Smooth muscle cell of trachea (primary cell): ENCODE measurements around the gene AHNAK2. TPM values are rescaled to one million over a fixed set of nuclear protein-coding genes. Genes with fewer than 3 reads are reported as not detected.

Source experiments
- total RNA-seq: library from RNA; depleted of rRNA; stranded (reverse); fragments of >200 nt; gene quantifications from 2 replicates; pipeline ENCODE4 v1.2.1, GENCODE V29; 2014

The AHNAK2 gene
- 279 and 407 TPM in 2 replicates for total RNA-seq

DNA sequence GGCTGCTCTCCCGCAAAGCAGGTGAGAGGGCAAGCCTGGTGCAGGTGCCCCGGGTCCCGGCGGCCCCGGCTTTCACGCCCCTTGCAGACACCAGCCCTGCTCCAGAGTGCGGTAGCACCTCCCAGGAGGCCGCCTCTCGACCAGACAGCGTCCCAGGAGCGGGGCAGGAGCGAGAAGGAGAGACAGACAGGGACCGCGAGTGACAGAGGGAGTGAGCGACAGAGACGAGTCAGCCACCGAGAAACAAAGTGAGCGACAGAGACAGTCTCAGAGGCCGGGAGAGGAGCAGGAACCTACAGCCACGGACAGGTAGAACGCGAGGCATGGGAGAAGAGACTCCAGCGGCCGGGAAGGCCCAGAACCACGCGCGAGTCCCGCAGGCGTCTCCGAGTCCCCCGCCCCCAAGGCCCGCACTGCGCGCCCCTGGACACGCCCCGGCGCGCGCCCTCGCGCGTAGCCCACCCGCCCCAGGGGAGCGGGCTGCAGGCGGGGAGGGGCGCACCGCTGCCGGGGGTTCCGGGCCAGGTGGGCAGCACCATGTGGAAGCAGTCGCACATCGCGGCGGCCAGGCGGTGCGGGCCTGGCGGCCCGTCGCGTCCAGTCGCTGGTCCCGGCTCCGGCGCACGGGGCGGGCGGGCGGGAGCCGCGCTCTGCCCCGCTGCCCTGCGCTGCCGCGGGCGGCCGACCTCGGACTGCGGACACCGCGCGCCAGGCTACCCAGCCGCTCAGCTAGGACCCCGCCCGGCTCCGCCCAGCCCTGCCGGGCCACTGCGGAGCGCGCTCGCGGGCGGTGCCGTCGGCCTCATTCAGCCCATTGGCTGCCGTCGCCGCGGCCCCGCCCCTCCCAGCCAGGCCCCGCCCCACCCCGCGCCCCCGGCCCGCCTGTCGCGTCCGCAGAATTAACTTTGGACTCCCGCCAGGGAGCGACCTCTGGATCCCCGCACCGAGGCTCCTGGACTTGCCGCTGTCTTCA lies at the start of gene AHNAK2:
TSS of gene AHNAK2 (minus strand) at position 694 of the 973 bp plus-strand sequence. CDS start at position 557, 137 bp downstream.

DNA sequence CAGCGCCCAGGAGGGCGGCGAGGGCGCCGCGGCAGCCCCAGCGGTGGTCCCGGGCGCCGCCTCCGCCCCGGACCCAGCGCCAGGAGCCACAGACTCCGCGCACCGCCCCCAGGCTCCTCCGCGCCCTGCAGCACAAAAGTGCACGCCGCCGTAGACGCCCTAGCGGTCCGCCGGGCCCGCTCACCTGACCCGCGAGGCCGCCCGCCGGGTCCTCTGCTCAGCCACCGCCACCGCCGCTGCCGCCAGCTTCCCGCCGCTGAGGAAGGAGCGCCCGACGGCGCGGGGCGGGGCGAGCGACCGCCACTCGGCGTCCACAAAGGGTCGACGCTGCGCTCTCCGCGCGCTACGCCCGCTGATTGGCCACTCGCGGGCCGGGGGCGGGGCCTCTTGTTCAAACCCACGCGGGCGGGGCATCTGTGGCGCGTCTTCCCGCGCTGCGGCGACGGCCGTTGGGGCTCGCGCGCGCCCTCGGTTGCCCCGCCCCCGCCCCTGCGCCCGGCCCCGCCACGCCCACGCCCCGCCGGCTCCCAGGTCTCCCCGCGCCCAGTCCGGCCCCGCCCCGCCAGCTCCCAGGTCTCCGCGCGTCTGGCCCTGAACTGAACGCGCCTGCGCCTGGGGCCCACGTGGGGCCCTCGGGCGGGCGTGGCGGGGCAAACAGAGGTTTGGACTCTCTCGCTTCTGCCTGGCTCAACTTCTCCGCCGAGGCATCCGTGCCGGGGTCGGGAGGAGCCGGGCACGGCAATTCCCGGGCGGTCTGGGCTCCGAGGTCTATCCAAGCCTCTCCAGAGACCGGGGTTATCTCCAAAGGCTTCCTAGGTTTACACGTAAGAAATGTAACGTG lies 42.9 kb upstream of the AHNAK2 start, which contains the start of gene CDCA4:
TSS of gene CDCA4 (minus strand) at position 269 of the 841 bp plus-strand sequence. CDS start 9,154 bp downstream, outside the sequence.

DNA sequence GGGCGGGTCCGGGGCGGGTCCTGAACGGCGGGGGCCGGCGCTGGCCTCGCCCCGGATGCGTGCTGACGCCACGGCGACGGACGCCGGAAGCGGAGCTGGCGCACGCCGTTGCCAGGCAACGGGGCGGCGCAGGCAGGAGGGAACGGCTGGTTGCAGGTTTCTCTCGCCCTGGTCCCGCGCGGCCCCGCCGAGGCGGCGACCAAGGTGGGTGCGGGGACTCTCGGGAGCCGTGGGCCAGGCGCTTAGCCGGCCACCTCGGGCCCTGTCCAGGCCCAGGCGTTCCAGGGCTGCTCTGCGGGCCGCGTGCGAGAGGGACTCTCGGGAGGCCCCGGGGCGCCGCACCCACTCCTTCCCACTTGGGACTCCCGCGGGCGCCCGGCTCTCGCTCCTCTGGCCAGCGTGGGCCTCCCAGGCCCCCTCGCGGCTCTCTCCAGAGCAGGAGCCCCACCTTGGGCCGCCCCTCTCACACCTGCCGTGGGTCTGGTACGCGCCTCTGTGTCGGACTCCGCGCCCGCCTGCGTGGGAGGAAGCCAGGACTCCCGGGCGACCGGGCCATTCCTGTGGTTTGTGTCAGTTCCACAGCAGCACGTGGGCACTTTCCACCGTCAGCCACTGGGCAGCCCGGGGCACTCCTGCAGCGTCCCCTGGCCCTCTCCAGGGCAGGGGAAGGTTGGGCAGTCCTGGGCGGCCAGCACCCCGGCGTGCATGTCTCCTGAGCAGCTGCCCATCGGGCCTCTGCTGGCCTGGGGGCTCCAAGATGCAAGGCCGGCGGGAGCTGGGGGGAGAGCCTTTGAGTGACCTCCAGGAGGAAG lies 7.7 kb upstream of the AHNAK2 start, which contains the start of gene CLBA1:
TSS of gene CLBA1 (plus strand) at position 114 of the 812 bp plus-strand sequence. CDS start at position 758, 644 bp downstream.

DNA sequence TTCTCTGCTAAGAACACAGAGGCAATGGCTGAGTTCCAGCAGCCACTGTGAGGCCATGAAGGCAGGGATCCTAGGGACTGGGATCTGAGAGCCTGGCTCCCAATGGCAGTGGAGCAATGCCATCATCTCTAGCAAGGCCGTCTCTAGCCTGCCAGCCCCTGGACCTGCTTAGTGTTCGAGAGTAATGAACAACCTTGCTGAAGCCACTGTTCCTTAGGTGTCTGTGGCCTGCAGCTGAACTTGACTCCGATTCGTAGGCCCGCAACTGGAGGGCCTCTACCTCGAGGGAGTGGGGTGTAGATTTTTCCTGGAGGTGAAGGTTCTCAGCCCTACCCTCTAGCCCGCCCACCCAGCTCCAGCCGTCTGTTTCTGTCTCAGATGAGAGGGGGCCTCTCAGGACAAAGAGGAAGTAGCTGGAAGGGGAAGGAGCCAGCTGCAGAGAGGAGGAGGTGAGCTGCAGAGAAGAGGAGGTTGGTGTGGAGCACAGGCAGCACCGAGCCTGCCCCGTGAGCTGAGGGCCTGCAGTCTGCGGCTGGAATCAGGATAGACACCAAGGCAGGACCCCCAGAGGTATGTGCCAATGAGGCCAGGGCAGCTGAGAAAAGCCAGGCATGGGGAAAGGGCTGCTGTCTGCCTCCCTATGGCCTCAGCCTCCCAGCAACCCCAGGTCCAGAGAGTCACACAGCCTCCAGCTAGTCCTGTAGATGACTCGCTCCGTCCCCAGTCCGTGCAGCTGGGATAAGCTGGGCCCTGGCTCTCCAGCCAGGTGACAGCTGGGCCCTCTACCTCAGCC lies 53.6 kb downstream of the AHNAK2 start, which contains the start of gene PLD4:
TSS of gene PLD4 (plus strand) at position 459 of the 793 bp plus-strand sequence. CDS start 2,262 bp downstream, outside the sequence.

Other genes starting within 250 kb of the AHNAK2 start
- gene SIVA1, start 225.2 kb downstream of the AHNAK2 start, total RNA-seq = 56.2 and 167 TPM in 2 replicates
- gene AKT1, start 182.6 kb downstream of the AHNAK2 start, total RNA-seq = 158 and 216 TPM in 2 replicates
- 3.2 and 5.6 TPM in 2 replicates for gene ZBTB42, start 177.3 kb downstream of the AHNAK2 start, total RNA-seq
- gene CEP170B, start 113.1 kb downstream of the AHNAK2 start, total RNA-seq = 14.7 and 28.0 TPM in 2 replicates
- gene PLD4, start 53.5 kb downstream of the AHNAK2 start, total RNA-seq = under 0.01 TPM in 2 replicates
- gene CLBA1, start 7.4 kb upstream of the AHNAK2 start, total RNA-seq = 9.8 and 10.6 TPM in 2 replicates
- 9.6 and 19.6 TPM in 2 replicates for gene CDCA4, start 42.7 kb upstream of the AHNAK2 start, total RNA-seq
- gene GPR132, start 87.1 kb upstream of the AHNAK2 start, total RNA-seq = 0.15 and 0.33 TPM in 2 replicates
- gene JAG2, start 190.4 kb upstream of the AHNAK2 start, total RNA-seq = 1.6 and 2.3 TPM in 2 replicates
- gene NUDT14, start 202.9 kb upstream of the AHNAK2 start, total RNA-seq = 8.3 and 13.8 TPM in 2 replicates